Stimulated activated CD8-positive, alpha-beta memory T cell treated with anti-CD3 and anti-CD28 coated beads, Interleukin-15, amount 100 ng/mL, for 1 hour (primary cell): Measurements from ENCODE around the gene AOAH.

ENCODE experiments used
- DNase-seq: peaks from one replicate; pipeline ENCODE4 v3.0.0-alpha.2; 2020; ENCODE audit warnings: low read depth

AOAH gene

GRCh38 chr7:36600869-36601530 is 123.3 kb downstream of the AOAH start:
- DNase-seq: no peak

DNA sequence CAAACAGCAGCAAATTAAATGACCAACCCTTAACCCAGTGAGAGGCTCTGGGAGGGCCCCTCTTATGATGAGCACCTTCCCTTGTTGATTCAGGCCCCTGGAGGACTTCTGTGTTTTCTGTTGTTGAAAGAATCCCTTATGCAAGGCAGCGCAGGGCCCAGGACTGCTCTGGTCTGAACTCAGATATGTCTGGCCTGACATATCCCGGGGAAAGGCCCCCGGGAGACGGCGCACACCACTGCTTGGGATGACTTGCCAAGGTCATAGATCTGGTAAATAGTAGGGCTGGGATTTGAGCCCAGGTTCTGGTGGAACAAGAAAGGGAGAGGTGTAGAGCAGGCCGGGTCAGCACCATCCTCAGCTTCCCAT is 124.0 kb downstream of the AOAH start:
- no peak for DNase-seq

DNA sequence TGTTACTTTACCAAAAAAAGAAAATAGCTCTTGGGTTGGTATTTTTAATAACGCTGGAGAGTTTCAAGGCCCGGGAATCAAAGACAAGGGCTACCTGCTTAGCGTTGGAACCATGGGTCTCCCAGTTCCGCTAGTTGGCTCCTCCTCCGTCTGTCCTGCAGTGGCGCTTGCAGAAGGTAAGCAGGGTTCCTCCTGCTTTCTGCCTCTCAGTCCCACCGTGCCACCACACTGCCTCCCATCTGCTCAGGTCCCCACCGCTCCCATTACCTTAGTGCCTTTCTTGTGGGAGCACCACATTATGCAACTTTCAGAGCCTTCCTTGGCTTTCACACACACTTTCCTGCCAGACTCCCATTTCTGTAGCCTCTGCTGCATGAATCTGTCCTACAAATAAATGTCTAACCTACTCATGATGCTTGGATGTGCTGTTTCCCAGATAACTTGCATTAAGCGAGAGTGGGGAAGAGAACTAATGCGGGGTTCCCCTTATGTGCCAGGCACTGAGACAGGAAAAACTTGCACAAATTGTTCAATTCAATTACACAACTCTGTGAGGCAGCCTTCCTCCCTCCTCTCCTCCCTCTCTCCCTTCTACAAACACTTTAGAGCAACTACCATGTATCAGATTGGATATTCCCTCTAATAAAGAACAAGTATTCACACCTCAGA is 124.5 kb downstream of the AOAH start:
- no peak for DNase-seq

DNA sequence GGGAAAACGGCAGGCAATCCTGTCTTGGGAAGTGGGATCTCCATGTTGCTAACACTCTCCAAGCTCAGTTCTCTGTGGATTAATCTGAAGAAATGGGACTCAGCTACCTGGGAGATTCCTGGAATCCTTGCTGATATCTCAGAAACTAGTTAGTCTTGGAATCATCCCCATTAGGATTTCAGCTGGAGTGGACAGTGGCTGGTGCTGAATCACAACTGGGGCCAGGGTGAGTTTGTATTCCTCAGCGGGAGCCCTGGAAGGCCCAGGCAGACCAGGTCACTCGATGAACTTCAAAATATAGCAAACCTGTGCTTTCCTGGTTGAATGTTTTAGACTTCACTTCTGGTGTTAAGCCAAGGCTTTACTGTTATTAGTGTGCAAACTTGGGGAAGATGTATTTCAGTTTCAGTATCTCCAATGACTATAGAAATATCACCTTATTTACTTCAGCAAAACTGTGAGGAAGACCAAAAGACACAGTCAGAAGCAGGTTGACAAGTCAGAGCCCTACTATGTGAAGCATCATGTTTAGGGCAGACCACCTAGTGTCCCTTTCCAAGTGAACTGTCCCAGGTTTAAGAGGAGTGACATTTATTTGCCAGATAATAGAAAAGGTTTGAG is 126.1 kb downstream of the AOAH start:
- no peak for DNase-seq

GRCh38 chr7:36597090-36597773 is 127.1 kb downstream of the AOAH start:
- no peak for DNase-seq

GRCh38 chr7:36594445-36594844 is 129.8 kb downstream of the AOAH start:
- DNase-seq: no peak

DNA sequence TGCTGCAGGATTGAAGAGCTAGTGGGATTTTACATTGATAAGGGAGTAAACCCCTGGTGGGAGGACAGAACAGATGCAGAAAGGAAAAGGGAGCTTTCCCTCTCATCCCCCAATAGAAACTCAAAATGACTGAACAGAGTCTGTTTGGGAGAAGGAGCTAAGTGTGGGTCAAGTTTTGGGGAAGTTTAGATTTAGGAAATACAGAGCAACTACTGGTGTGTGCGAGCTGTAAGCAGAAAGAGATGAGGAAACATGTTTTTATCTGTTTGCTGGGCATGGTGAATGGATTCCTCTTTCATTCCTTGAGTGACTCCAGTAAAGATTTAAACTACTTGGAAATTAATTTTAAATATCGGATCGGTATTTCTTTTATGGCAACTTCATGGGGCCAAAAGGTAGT is 132.7 kb downstream of the AOAH start:
- DNase-seq: no peak

DNA sequence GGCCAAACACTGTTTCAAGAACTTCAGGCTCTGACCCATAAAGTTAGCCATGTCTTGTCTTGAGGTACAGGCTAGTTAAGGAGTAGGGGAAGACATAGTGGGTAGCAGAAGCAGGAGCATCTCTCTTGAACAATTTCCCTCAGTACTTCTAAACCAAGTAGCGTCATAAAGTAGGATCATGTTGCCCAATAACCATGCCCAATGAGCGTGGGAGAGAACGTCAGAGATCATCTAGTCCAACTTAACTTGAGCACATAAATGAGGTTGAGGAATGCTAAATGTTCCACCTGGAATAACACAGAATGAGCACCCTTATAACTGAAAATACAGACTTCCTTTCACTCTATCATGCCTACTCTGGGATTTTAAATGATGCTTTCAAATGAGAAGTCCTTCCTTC is 134.9 kb downstream of the AOAH start:
- no peak for DNase-seq

GRCh38 chr7:36583318-36583717 is 141.0 kb downstream of the AOAH start:
- no peak for DNase-seq

GRCh38 chr7:36575832-36576231 is 148.5 kb downstream of the AOAH start:
- DNase-seq: no peak

- DNase-seq: no peak
These were observed 151.2 kb downstream of the AOAH start for GRCh38 chr7:36573066-36573465.

DNA sequence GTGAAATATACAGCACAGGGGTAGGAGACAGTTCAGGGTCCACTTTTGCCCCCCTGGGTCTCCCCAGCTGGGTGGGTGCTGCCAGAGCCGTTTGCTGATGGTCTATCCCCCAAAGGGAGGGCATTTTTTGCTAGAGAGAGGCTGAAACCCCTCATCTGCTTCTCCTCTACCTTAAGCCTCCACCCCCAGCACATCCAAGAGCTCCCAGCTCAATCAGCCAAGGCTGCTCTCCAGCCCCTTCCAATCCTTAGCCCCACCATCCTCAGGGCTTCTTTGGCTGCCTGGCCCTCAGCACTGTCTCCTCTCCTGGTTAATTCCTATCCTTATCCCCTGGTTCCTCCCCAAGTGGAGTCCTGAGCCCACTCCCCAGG is 153.1 kb downstream of the AOAH start:
- no peak for DNase-seq

DNA sequence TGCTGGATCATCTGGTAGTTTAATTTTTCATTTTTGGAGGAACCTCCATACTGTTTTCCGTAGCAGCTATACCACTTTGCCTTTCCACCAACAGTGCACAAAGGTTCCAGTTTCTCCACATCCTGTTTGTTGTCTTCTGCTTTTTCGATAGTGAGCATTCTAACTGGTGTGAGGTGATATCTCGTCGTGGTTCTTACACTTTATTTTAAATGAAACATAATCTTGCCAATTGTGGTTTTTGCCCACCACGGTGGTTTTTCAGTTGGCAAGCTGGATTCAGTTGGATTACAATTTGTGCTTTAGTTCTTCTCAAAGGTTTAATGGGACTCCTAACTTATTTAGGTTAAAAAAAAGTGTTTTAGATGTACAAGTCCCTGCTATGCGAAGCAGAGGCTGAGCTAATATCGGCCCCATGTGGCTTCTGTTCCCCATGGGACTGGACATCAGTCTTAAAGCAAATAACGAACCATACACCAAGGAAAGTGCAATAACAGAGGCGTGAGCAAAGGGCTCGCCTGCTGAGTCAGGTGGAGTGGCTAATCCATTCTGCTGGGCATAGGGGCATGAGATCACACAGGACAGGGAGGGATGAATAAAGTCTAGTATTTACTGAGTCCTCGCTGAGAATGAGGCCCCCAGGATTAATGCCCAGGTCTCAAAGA is 153.6 kb downstream of the AOAH start:
- no peak for DNase-seq

- no peak for DNase-seq
These were observed 155.8 kb downstream of the AOAH start for GRCh38 chr7:36568452-36568849.

GRCh38 chr7:36567699-36568451 is 156.4 kb downstream of the AOAH start:
- DNase-seq: no peak

DNA sequence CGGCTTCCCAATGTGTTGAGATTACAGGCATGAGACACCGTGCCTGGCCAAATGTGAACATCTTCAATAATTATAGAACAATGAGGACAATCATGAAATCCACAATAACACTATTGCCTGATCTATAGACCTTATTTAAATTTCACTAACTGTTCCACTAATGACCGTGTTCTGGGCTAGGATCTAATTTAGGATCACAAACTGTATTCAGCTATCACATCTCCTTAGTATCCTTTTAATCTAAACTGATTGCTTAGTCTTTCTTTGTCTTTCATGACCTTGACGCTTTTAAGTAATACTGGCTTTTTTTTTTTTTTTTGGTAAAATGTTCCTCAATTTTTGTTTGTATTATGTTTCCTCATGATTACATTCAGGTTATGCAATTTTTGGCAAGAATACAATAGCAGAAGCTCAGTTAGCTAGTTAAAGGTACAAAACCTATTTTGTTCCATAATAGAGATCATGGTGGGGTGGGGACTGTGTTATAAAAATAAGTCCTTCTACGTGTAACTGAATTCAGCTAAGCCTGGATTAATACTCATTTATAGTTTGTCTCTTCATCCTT is 158.4 kb downstream of the AOAH start:
- no peak for DNase-seq

DNA sequence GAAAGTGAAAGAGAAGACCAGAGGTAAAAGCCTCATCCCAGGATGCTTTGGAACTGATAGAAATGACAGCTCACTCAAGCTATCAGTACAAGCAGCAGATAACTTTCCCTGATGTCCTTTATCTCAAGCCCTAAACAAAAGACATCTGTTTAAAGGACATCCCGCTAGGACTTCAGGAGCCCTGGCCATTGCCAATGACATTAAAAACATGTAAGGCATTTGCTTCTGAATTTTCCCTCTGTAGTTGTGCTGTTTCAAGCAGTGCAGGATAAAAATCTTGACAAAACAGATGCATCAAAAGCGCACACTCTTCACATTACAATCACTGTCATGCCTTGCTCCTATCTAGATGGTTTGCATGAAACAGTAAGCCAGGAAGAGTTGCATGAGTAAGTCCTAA is 159.8 kb downstream of the AOAH start:
- DNase-seq: no peak

DNA sequence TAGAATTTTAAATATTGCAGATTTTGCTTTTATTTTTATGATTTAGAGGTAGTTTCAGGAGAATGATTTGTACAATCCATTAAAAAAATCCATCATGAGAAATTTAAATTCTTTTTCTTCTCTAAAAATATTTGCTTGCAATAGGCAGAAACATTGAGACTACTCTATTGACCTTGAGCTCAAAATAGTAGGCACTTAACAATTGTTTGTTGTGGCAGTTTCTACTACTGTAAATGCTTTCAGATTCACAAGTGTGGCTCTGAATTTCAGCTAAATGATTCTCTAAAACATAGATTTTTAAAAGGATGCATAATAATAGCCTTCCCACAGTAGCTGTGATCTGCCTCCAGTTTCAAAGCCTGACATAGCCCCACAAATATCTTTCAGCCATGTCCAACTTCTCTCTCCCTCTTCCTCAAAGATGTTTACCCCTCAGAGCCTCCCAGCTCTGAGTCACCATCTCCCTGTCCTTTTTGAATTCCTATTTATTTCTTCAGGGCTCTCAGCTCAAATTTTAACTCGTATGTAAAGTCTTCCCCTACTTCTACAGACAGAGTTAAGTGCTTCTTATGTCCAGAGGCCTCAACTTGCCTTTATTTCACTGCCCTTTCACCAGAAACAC is 160.5 kb downstream of the AOAH start:
- no peak for DNase-seq

- DNase-seq: no peak
These were observed 162.2 kb downstream of the AOAH start for GRCh38 chr7:36562121-36562520.

GRCh38 chr7:36549029-36549428 is 175.3 kb downstream of the AOAH start:
- no peak for DNase-seq

DNA sequence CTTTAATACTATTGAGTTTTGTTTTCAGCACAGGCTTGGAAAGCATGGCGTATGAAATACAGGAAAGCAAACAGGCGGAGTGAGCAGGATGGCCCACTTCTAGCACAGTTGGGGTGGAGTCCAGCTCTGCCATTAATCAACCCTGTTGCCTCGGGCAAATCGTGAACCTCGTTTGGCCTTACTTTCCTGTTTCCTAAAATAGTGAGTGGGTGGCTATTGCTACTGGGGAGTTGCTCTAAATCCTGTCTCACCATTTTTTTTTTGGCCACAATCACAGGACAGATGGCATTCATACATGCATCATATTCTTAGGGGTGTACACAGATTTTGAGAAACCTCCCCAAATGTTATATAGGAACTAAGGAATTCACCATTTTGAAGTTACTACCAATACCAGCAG is 176.9 kb downstream of the AOAH start:
- DNase-seq: no peak
